Mammary epithelial cell (primary cell): ENCODE results near the gene ITLN2.

Source experiments
- CTCF ChIP-seq, 2 donors: IDR thresholded peaks in 1 of 2; conservative IDR thresholded peaks in 1 of 2; 2 replicates each; pipeline ENCODE4 v1.5.1; 2011 to 2012; ENCODE audit warnings: inconsistent platforms in 2 of 2, low read length in 2 of 2, mild to moderate bottlenecking in 2 of 2, control low read depth in 1 of 2, low read depth in 1 of 2; ENCODE audit not compliant: insufficient read depth in 1 of 2; ENCODE audit errors: extremely low read depth in 1 of 2
- EZH2 ChIP-seq: IDR thresholded peaks from 2 replicates; pipeline ENCODE4 v1.6.1; 2012; ENCODE audit warnings: low read length, inconsistent platforms, borderline replicate concordance

GRCh38 chr1:160972939-160973338, 18.3 kb upstream of the ITLN2 start:
- TF ChIP-seq CTCF (conservative IDR thresholded peaks at IDR 0.05 in 1 of 2, IDR thresholded peaks at IDR 0.05 in 1 of 2; ENCODE audit: extremely low read depth in 1 of 2, insufficient read depth in 1 of 2, low read depth in 1 of 2, low read length in 2 of 2) (no peak), EZH2 (no peak)
